NB4 (cell line): ENCODE measurements around the gene AXIN1.

ENCODE experiments used
- DNase-seq: peaks from one replicate; pipeline ENCODE4 v3.0.0; 2010; ENCODE audit warnings: low read depth
- H3K4me3 ChIP-seq: one replicate; pipeline ENCODE4 v1.5.1; 2011; ENCODE audit warnings: mild to moderate bottlenecking, low read depth, low read length, moderate library complexity
- CTCF ChIP-seq: IDR thresholded peaks from one replicate; pipeline ENCODE4 v1.5.1; 2012; ENCODE audit warnings: low read depth, low read length
- MAX ChIP-seq: IDR thresholded peaks from 2 replicates; pipeline ENCODE4 v1.6.1; 2011; ENCODE audit warnings: low read depth, low read length
- MYC ChIP-seq: IDR thresholded peaks from 2 replicates; pipeline ENCODE4 v1.6.1; 2011; ENCODE audit warnings: low read depth, low read length
- POLR2A ChIP-seq: IDR thresholded peaks from 2 replicates; pipeline ENCODE4 v1.6.1; 2011; ENCODE audit warnings: mild to moderate bottlenecking; ENCODE audit not compliant: insufficient read length; ENCODE audit errors: extremely low read depth

AXIN1 gene

DNA sequence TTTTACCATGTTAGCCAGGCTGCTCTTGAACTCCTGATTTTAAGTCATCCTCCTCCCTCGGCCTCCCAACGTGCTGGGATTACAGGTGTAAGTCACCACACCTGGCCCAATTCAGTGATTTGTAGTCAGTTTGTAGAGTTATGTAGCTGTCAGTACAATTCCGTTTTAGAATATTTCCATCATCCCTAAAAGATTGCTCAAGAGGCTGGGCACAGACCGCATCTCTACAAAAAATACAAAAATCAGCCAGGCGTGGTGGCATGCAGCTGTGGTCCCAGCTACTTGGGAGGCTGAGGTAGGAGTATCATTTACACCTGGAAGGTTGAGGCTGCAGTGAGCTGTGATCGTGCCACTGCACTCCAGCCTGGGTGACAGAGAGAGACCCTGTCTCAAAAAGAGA is 97.3 kb downstream of the AXIN1 start:
- no peak overlapping the region for H3K4me3 ChIP-seq
- TF ChIP-seq MAX, result no peak
- no peak for DNase-seq

GRCh38 chr16:254461-254860 is 98.1 kb downstream of the AXIN1 start:
- no peak for DNase-seq
- TF ChIP-seq MYC, result no peak
- TF ChIP-seq MAX, result no peak
- TF ChIP-seq POLR2A, result no peak
- no peak for TF ChIP-seq CTCF
- no peak overlapping the region for H3K4me3 ChIP-seq

GRCh38 chr16:253833-254232 is 98.7 kb downstream of the AXIN1 start:
- no peak overlapping the region for H3K4me3 ChIP-seq
- DNase-seq, result no peak
- TF ChIP-seq POLR2A (no peak), MYC (no peak), MAX (no peak), CTCF (no peak)

DNA sequence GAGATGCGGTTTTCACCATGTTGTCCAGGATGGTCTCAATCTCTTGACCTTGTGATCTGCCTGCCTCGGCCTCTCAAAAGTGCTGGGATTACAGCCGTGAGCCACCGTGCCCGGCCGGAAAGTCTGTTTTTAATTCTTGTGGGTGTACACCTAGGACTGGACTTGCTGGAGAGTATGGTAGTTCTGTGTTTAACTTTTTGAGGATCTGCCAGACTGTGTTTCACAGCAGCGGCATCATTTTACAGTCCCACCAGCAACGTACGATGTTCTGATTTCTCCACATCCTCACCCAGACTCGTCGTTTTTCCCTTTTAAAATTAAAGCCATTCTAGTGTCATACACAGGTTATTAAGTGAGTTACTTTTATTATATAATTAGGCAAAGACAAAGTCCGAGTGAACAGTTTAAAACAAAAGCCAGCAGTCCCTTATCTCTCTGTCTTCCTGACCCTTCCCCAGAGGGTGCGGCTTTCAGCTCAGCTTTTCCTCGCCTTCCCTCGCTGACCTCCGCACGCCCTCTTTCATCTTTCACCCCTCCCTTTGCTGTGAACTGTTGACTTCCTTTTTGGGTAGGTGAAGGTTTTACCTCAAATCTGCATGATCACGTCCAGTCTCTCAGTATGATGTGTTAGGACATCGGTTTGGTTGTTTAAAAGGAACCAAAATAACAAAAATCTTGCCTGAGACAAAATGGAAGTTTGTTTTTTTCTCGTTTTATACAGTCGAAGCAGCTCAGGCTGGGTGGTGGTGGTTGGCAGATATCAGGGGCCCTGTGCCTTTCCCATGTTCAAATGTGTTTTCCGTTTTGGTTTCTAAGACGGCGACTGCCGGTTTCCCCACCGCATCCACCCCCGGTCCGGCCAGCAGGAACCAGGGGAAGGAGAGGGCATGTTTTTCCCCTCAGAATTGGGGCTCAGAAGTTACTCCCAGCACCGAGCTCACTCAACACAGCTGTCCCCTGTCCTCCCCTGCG is 99.9 kb downstream of the AXIN1 start:
- H3K4me3 ChIP-seq, result no peak overlapping the region
- DNase-seq, result no peak
- no peak for TF ChIP-seq MYC
- no peak for TF ChIP-seq POLR2A
- TF ChIP-seq CTCF, result no peak
- TF ChIP-seq MAX, result no peak

GRCh38 chr16:249431-249830 is 103.1 kb downstream of the AXIN1 start:
- H3K4me3 ChIP-seq, result no peak overlapping the region
- no peak for TF ChIP-seq CTCF
- TF ChIP-seq MYC, result no peak
- no peak for TF ChIP-seq POLR2A
- DNase-seq, result no peak

DNA sequence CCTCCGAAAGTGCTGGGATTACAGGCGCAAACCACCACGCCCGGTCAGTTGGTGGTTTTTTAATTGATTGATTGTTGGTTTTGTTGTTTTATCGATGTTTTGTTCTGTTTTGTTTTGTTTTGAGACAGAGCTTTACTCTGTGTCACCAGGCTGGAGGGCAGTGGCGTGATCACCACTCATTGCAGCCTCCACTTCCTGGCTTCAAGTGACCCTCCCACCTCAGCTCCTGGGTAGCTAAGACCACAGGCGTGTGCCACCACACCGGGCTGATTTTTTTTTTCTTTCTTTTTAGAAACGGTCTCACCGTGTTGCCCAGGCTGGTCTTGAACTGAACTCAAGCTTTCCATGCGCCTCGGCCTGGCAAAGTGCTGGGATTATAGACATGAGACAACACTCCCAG is 105.5 kb downstream of the AXIN1 start:
- DNase-seq, result no peak
- TF ChIP-seq POLR2A (no peak), MAX (no peak), CTCF (no peak), MYC (no peak)
- H3K4me3 ChIP-seq, result no peak overlapping the region
